SIG-M5 (cell line): ENCODE data around the gene GAL3ST1.
"Not testable (repeated sequence)": the region's sequence is repeated elsewhere in the genome, so short reads cannot be mapped to it uniquely, and the experiment has no call there.

Experiments
- DNase-seq: peaks from one replicate; lab custom pipeline; 2025; lab: John Stamatoyannopoulos, UW

The GAL3ST1 gene

DNA sequence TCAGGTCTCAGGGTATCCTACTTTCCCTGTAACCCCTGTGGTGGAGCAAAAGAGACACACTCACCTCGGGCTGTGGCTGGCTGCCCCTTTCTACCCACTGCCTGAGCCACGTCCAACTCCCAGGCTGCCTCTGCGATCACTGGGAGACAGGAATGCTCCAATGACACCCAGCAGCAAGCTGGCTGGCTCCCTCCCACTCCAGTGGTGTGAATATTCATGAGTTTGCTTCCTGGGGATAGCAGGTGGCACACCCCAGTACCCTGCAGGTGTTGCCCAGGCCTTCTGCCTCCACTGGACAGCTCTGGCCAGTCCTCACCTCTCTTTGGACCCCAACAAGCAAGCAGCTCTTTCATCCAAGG, 9.7 kb downstream of the GAL3ST1 start:
- no peak for DNase-seq

DNA sequence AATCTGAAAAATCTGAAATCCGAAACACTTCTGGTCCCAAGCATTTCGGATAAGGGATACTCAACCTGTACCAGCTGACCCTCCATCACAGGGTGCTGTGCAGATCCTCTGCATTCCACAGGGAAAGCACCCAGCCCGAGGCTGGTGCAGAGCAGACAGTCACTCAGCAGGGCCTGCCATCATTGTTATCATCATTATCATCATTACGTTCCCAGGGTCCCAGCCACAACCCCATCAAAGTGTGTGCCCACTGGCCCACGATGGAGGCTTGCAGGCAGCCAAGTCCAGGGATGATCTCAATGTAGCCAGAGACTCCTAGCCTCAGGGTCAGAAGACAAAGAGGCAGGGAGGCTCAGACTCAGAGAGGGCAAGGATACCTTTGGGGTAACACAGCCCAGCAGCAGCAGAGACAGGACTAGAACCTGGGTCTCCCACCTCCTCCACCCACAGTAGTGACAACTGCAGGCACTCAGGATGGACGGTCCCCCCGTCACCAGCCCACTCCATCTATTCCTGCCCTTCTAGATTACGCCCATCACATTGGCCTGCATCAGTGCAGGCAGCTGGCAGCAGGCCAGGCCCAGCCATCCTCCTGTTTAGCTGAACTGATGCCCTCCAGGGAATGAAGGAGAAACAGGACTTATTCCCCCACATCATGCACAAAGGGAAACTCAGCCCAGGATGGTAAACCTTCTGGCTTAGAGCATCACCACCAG, 10.3 kb downstream of the GAL3ST1 start:
- no peak for DNase-seq

GRCh38 chr22:30562366-30562765, 12.1 kb downstream of the GAL3ST1 start:
- no peak for DNase-seq

DNA sequence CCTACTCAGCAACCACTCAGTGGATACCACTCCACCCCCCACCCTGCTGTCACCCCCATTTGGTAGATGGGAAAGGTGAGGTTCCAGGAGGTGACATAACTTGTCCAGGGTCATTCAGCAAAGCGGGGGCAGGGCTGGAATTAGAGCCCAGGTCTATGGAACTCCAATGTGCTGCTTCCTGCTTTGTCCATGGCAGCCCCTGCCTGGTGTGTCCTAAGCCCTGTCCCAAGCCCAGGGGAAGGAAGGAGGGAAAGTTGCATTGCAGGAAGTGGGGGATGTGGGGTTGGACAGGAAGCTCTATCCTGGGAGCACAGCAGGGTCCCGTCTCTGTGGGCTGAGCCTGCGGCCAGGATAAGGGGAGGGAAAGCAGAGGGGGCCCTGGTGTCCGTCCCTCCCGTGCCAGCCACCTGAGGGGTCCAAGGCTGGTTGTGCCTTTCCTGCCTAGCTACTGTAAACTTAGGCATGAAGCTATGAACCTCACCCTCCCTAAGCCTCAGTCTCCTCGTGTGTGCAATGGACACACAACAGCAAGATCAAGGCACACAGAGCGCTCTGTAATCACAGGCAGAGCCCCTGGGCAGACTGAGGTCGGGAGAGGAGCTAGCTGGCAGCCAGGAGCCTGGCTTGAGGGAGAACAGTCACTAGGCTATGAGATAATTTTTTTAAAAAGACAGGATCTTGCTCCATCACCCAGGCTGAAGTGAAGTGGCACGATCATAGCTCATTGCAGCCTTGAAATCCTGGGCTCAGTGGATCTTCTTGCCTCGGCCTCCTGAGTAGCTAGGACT, 12.9 kb downstream of the GAL3ST1 start:
- DNase-seq = no peak

- DNase-seq = not testable (repeated sequence)
These were observed 13.7 kb downstream of the GAL3ST1 start for GRCh38 chr22:30560643-30561202.

DNA sequence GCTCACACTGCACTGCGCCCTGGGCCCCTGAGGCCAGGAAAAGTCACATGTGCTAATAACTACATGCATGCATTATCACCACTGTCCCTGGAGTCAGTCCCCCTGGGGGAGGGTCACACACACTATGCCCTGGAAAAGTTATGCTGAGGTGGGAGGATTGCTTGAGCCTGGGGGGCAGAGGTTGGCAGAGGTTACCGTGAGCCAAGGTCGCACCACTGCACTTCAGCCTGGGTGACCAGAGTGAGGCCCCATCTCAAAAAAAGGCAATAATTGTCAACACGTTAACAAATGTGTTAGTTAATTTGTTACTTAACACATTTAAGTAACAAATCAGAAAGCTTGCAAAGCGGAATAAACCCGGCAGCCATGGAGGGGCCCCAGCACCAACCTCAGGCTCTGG, 14.6 kb downstream of the GAL3ST1 start:
- no peak for DNase-seq

DNA sequence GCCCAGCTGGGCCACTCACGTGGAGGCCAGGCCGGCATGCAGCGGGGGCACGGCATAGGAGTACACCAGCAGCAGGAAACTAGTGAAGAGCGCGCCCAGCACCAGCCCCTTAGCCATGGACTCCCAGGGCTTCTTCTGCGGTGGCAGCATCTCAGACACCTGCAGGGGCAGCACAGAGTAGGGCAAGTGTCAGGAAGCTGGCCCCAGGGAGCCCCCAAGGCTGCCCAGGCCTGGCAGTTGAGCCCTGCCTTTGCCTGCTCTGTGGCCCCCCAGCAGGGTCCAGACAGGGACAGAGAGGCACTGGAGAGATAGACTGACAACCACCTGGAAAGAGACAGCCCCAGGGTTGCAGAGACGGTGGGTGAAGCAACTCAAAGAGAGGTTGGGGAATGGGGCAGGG, 17.2 kb downstream of the GAL3ST1 start:
- no peak for DNase-seq

- DNase-seq = no peak
These were observed 18.1 kb downstream of the GAL3ST1 start for GRCh38 chr22:30556388-30556787.

GRCh38 chr22:30555282-30556210, 18.9 kb downstream of the GAL3ST1 start:
- no peak for DNase-seq

DNA sequence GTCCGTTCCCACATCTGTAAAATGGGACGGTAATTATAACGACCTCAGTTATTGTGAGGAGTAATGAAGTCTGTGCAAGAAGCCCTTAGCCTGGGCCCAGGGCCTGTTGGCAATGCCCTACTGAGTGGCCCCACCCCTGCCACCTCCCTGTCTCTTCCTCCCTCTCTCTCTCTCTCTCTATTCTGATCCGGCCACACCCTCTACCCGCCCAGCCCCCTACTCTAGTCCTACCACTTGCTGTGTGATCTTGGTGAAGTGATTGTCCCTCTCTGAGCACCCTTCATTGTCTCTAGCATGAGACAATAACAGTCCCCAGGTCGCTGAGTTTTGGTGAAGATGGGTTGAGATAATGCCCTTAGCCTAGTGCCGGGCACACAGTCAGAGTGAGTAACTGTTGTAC, 20.5 kb downstream of the GAL3ST1 start:
- no peak for DNase-seq

DNA sequence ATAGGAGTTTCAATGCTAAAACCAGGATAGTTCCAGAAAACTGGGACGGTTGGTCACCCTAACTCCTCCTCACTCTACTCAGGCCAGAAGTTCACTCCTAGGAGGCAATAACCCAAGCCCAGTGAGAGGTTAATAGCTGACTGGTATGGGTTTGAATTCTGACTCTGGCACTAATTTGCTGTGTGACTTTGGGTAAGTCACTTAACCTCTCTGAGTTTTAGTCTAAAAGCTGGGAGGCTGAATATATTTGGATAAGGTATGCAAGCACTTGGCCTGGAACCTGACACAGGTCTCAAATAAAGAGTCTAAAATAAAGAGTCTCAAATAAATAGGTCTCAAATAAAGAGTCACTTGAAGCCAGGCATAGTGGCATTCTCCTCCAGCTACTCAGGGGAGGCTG, 21.7 kb downstream of the GAL3ST1 start:
- no peak for DNase-seq

GRCh38 chr22:30551813-30552212, 22.7 kb downstream of the GAL3ST1 start:
- DNase-seq = not testable (repeated sequence)

GRCh38 chr22:30547188-30547587, 27.3 kb downstream of the GAL3ST1 start:
- DNase-seq = no peak

DNA sequence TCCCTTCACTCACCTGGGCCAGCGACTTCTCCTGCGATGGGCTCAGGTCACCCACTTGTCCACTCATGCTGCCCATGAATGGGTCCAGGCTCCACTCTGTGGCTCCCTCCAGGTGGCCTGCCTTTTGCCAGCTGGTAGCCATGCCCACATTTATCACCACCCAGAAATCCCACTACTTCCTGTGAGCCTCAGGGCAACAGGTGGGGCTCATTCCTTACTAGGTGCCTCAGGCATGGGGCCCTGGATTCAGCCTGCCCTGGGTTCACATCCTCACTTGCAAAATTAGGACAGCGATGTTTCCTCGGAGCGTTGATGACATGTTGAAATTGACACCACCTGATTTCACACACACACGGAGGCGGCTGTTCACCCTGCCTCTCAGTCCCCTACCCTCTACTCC, 27.8 kb downstream of the GAL3ST1 start, which contains the start of gene SEC14L6:
Gene SEC14L6, minus strand, starts transcription at position 126 of the 400 bp plus-strand sequence. Its CDS starts 59 bp downstream, at position 67.
- no peak for DNase-seq

- no peak for DNase-seq
These were observed 31.7 kb downstream of the GAL3ST1 start for GRCh38 chr22:30542811-30543188.

DNA sequence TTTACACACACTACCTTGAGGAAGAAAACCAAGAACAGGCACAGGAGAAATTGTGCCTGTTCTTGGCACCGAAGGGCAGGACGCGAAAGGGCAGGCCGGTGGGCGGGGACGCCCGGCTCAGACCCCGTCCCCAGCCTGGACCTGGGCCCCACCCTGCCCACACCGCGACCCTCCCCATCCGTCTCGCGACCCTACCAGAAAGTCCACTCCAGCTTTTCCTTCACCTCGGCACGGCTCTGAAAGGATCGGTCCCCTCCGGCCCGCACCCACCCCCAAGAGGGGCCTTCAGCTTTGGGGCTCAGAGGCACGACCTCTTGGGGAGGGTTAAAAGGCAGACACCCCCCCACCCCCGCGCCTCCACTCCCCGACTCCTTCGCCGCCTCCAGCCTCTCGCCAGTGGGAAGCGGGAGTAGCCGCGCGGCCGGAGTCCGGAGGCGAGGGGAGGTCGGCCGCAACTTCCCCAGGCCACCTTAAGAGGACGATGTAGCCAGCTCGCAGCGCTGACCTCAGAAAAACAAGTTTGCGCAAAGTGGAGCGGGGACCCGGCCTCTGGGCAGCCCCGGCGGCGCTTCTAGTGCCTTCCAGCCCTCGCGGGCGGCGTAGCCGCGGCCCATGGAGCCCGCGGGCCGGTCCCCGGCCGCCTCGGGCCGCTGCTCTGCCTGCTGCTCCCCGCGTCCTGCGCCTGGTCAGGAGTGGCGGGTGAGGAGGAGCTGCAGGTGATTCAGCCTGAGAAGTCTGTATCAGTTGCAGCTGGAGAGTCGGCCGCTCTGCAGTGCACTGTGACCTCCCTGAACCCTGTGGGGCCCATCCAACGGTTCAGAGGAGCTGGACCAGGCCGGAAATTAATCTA, 32.3 kb downstream of the GAL3ST1 start:
- no peak for DNase-seq

GRCh38 chr22:30541511-30541910, 33.0 kb downstream of the GAL3ST1 start:
- DNase-seq = not testable (repeated sequence)

DNA sequence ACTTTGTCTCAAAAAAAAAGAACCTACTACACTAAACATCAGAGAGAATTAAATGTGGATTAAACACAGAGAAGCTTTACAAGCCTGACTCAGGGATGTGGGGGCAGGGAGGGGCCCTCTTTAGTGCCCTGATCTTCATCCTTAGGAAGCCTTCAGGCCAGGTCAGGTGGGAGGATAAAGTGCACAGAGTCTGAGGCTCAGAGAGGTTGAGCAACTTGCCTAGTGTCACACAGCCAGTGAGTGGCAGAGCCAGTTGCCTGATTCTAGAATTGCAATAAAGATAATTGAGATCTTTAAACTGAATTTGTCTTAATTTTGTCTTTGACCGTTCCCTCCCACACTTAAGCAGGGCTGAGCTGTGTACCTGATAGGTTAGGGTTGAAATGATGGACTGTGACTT, 35.1 kb downstream of the GAL3ST1 start:
- no peak for DNase-seq

- no peak for DNase-seq
These were observed 36.2 kb downstream of the GAL3ST1 start for GRCh38 chr22:30538280-30538679.

DNA sequence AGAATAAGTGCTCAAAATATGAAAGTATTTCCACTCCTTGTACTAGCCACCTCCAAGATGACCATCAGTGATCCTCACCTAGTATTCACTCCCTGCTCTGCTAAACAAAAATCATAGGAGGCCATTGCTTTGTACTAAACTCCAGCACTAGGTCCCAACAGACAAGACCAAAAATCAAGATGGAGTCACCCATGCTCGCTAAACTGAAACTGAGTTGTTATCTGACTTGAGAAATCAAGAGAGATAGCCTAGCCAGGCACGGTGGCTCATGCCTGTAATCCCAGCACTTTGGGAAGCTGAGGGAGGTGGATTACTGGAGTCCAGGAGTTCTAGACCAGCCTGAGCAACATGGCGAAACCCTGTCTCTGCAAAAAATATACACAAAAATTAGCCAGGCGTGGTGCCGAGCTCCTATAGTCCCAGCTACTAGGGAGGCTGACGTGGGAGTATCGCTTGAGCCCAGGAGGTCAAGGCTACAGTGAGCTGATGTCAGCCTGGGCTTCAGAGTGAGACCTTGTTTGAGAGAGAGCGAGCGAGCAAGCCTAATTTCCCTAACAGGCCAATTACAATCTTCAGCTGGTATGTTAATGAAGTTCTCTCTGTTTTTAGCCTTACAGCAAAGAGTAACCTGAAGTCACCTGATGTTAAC, 37.3 kb downstream of the GAL3ST1 start:
- no peak for DNase-seq

DNA sequence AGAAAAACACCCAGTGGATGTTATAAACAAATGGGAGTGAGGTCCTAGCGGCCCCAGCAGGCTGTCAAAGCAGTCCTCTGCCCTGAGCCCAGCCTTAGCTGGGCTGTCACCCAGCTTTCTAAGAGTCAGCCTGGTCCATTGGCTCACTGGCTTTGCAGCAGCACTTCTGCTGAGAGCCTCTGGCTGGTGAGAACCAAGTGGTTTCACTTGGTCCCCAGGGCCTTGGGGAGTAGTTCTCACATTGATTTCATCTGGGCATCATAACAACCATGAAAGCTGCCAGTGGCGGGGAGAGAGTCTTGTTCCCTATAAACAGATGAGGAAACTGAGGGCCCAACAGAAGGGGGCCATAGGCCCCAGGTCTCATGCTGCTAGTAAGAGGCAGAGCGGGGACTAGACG, 39.3 kb downstream of the GAL3ST1 start:
- no peak for DNase-seq
